Fibroblast of skin of right quadriceps (primary cell): ENCODE data around the gene ATG101.
A peak's percentile ranks its signal among the peaks of the same experiment; 100 is the strongest.

Experiments
- DNase-seq: peaks from one replicate; pipeline ENCODE4 v3.0.0-alpha.2; 2013

The ATG101 gene

GRCh38 chr12:52069327-52070184, at the start of gene ATG101:
TSS of gene ATG101 (plus strand) at chr12:52069978. CDS start at chr12:52073651, 3,673 bp downstream.
- peak; percentile 96 for DNase-seq

- peak; percentile 55 for DNase-seq
Observed at GRCh38 chr12:52020539-52021336, 49.0 kb upstream of the ATG101 start.

GRCh38 chr12:52022841-52023181, 47.0 kb upstream of the ATG101 start:
- DNase-seq = no peak

GRCh38 chr12:52023182-52023975, 46.4 kb upstream of the ATG101 start:
- peak; percentile 64 for DNase-seq

- DNase-seq = no peak
Observed at GRCh38 chr12:52023976-52024688, 45.6 kb upstream of the ATG101 start.

- no peak for DNase-seq
Observed at GRCh38 chr12:52024845-52025230, 44.9 kb upstream of the ATG101 start.

GRCh38 chr12:52026263-52026662, 43.5 kb upstream of the ATG101 start:
- DNase-seq = no peak

GRCh38 chr12:52027085-52027843, 42.5 kb upstream of the ATG101 start:
- no peak for DNase-seq

GRCh38 chr12:52029685-52030084, 40.1 kb upstream of the ATG101 start:
- no peak for DNase-seq

GRCh38 chr12:52032446-52032803, 37.4 kb upstream of the ATG101 start:
- peak; percentile 59 for DNase-seq

GRCh38 chr12:52032804-52033445, 36.9 kb upstream of the ATG101 start:
- DNase-seq = peak; percentile 96

- no peak for DNase-seq
Observed at GRCh38 chr12:52033446-52034140, 36.2 kb upstream of the ATG101 start.

- no peak for DNase-seq
Observed at GRCh38 chr12:52035190-52035589, 34.6 kb upstream of the ATG101 start.

- DNase-seq = no peak
Observed at GRCh38 chr12:52035926-52036325, 33.9 kb upstream of the ATG101 start.

GRCh38 chr12:52036587-52037171, 33.1 kb upstream of the ATG101 start:
- peak; percentile 84 for DNase-seq

- DNase-seq = peak; percentile 49
Observed at GRCh38 chr12:52037248-52037861, 32.4 kb upstream of the ATG101 start.

- DNase-seq = no peak
Observed at GRCh38 chr12:52038447-52038846, 31.3 kb upstream of the ATG101 start.

- no peak for DNase-seq
Observed at GRCh38 chr12:52041035-52041434, 28.7 kb upstream of the ATG101 start.

- DNase-seq = no peak
Observed at GRCh38 chr12:52041695-52042123, 28.1 kb upstream of the ATG101 start.
